NB4 (cell line): ENCODE measurements around the gene DIP2C.

Experiments
- CTCF ChIP-seq: IDR thresholded peaks from one replicate; pipeline ENCODE4 v1.5.1; 2012; ENCODE audit warnings: low read depth, low read length
- MYC ChIP-seq: IDR thresholded peaks from 2 replicates; pipeline ENCODE4 v1.6.1; 2011; ENCODE audit warnings: low read depth, low read length
- POLR2A ChIP-seq: IDR thresholded peaks from 2 replicates; pipeline ENCODE4 v1.6.1; 2011; ENCODE audit warnings: mild to moderate bottlenecking; ENCODE audit not compliant: insufficient read length; ENCODE audit errors: extremely low read depth

DNA sequence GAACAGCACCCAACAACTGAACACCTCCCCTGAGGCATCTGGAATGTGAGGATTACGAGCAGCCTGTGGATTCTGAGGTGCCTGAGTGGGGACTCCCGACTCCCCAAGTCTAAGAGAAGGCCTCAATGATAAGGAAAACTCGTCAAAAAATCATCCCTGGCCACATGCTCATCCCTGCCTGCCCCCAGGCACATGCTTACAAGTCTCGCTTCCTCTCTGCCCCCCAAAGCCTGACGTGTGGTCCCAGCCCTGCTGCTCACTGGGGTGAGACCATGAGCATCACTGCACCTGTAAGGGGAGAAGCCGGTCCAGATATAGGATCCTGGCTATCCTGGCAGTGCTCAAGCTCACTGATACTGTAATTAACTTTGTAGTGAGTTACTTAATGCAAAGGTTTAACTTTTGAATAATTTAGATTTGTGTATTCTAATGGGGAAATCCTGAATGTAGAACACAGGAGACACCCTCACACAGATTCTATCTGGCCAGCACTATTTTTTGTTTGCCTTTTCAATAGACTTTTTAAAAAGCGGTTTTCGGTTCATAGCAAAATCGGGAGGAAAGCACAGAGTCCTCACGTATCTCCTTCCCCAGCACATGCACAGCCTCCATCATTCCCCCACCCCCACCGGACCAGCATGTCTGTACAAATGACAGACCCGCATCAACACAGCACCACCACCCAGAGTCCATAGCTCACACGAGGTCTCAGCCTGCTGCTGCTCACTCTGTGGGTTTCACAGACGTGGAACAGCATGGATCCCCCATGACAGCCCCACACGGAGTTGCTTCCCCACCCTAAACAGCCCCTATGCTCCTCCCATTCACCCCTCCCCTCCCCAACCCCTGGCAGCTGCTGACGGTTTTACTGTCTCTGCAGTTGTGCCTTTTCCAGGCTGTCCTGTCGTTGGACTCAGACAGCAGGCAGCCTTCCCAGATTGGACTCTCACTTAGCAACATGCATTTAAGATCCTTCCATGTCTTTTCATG, 167.9 kb downstream of the DIP2C start:
- TF ChIP-seq CTCF: no peak
- TF ChIP-seq POLR2A: no peak
- no peak for TF ChIP-seq MYC
